ENCODE data around the gene PHF24.
"Not testable (repeated sequence)": the region's sequence is repeated elsewhere in the genome, so short reads cannot be mapped to it uniquely, and the experiment has no call there.

DNA sequence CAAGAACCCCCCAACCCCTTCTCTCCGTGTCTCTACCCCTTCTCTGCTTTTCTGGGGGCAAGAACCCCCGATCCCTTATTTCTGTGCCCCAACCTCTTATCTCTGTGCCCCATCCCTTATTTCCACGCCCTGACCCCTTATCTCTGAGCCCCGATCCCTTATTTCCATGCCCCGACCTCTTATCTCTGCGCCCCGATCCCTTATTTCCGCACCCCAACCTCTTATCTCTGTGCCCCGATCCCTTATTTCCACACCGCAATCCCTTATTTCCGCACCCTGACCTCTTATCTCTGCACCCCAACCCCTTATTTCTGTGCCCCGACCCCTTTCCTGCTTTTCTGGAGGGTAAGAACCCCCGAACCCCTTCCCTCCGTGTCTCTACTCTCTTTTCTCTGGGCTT, 46.2 kb downstream of the PHF24 start:
- TF ChIP-seq, protein P1, sequence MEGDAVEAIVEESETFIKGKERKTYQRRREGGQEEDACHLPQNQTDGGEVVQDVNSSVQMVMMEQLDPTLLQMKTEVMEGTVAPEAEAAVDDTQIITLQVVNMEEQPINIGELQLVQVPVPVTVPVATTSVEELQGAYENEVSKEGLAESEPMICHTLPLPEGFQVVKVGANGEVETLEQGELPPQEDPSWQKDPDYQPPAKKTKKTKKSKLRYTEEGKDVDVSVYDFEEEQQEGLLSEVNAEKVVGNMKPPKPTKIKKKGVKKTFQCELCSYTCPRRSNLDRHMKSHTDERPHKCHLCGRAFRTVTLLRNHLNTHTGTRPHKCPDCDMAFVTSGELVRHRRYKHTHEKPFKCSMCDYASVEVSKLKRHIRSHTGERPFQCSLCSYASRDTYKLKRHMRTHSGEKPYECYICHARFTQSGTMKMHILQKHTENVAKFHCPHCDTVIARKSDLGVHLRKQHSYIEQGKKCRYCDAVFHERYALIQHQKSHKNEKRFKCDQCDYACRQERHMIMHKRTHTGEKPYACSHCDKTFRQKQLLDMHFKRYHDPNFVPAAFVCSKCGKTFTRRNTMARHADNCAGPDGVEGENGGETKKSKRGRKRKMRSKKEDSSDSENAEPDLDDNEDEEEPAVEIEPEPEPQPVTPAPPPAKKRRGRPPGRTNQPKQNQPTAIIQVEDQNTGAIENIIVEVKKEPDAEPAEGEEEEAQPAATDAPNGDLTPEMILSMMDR (CRISPR knock-in tag; IDR thresholded peaks at IDR 0.05), result not testable (repeated sequence)
- TF ChIP-seq CREB1 (IDR thresholded peaks at IDR 0.05); CREB1 (CRISPR knock-in tag; IDR thresholded peaks at IDR 0.05); SP140L (CRISPR knock-in tag; IDR thresholded peaks at IDR 0.05; ENCODE audit: borderline replicate concordance); PHF21A (CRISPR knock-in tag; IDR thresholded peaks at IDR 0.05); SUZ12 (IDR thresholded peaks at IDR 0.05; ENCODE audit: low read depth, low read length): not testable (repeated sequence)
- TF ChIP-seq, protein P2, sequence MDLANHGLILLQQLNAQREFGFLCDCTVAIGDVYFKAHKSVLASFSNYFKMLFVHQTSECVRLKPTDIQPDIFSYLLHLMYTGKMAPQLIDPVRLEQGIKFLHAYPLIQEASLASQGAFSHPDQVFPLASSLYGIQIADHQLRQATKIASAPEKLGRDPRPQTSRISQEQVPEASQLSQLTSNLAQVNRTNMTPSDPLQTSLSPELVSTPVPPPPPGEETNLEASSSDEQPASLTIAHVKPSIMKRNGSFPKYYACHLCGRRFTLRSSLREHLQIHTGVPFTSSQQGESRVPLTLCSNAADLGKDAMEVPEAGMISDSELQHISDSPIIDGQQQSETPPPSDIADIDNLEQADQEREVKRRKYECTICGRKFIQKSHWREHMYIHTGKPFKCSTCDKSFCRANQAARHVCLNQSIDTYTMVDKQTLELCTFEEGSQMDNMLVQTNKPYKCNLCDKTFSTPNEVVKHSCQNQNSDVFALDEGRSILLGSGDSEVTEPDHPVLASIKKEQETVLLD (CRISPR knock-in tag; IDR thresholded peaks at IDR 0.05; ENCODE audit: low read depth), result not testable (repeated sequence)
